HG03460 (cell line): ENCODE results near the gene PTEN.

ENCODE experiments used
- ATAC-seq: cut with Tn5 transposase; IDR thresholded peaks from one replicate; pipeline ENCODE4 v1.9.1; 2021; ENCODE audit not compliant: unreplicated experiment

PTEN gene

DNA sequence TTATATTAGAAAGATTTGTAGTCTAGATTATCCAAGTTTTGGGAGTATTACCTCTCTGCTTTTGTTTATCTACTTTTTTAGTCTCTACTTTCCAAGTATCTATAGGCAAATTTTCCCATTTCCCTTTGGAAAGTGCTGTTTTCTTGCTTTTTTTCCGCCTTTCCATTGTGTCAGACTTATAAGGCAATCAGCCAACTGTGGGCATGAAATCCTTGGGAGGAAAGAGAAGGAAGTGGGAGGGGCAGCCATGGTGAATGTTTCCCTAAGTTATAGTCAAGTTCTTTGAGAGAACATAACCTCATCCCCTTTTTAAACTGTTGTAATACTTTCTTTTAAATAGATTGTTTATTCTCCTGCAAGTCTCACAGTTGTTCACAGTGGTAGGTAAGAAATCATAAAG lies 52.6 kb downstream of the PTEN start:
- no peak for ATAC-seq

DNA sequence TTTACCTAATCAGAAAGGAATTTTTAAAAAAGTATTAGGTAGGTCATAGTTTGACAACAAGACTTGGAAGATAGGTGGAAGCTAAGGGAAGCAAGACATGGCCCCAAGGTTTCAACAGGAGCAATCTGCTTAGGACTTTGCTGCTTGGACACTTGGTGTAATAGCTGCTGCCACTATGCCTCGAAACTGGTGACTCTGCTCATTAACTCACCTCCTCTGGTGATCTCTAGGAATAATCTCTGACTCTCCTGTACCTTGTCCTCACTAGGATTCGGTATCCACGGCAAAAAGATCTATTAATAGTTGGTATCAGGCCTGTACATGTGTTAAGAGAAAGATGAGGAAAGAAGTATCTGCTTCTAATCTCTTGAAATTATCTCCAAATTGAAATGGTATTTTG lies 53.1 kb downstream of the PTEN start:
- no peak for ATAC-seq

DNA sequence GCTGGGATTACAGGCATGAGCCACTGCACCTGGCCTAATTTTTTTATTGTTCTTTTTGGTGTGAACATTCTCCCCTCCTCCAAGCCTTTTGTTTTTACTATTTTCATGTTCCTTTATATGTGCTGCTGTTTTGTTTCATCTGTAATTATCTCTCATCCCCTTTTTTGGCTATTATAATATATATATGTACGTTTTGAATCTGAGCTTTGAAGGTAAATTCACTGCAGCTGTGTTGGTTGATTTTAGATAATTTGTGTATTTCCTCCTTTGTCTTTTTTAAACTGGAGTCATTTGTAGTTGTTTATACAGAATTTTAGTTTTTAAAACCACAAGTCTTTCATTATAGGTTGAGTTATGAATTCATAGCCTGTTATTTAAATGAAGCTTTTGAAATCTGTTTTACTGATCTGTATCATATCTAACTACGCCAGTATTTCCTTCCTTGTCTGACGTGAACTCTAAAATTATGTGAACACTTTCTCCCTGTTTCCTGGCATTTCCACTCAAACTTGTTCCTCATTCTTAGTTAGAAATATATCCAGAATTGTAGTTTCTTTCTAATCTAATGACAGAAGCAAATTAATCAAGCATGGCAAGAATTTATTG lies 54.9 kb downstream of the PTEN start:
- ATAC-seq = no peak

DNA sequence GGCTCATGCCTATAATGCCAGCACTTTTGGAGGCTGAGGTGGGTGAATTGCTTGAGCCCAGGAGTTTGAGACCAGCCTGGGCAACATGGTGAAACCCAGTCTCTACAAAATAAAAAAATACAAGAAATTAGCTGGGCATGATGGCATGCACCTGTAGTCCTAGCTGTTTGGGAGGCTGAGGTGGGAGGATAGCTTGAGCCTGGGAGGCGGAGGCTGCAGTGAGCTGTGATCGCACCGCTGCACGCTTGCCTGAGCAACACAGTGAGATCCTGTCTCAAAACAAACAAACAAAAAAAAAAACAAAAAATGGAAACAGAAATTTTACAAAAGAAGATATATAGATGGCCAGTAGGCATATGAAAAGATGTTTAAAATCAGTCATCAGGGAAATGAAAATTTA lies 57.1 kb downstream of the PTEN start:
- no peak for ATAC-seq

DNA sequence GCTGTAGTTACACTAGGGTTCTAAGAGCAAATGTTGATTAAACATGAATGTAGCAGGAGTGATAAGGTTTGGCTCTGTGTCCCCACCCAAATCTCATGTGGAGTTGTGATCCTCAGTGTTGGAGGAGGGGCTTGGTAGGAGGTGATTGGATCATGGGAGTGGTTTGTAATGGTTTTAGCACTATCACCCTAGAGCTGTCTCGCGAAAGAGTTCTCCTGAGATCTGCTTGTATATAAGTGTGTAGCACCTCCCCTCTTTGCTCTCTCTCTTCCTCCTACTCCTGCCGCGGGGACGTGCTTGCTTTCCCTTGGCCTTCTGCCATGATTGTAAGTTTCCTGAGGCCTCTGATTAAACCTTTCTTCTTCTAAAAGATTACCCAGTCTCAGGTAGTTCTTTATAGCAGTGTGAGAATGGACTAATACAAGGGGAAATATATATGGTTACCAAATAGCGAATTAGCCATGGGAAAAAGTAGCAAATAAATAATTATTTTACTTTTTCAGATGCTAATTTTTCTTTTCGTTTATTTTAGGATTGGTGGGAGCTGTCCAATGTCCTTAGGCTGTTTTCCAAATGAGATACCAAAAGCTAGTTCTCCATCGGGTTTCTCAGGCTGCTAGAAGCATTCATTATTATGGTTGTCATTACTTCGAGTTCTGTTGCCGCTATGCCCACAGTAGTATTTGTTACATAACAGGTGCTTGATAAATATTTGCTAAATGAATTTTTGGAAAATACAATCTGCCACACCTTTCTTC lies 58.7 kb downstream of the PTEN start:
- ATAC-seq = no peak

DNA sequence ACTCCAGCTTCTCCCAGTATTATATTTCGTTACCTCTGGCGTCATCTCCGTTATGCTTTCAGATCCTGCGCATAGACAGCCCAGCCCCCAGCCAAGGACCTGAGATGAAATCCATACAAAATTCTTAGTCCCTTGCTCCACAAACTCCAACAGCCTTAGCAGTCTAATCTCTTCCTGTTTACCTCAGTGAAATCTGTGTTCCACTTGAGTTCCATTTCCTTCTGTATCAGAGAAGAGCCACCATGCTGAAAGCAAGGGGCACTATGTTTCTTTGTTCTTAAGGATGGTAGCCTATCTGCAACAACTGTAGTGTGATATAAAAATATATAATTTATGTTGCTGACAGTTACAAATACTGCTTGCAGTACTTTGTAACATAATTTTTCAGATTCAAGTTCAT lies 59.8 kb downstream of the PTEN start:
- ATAC-seq = no peak

DNA sequence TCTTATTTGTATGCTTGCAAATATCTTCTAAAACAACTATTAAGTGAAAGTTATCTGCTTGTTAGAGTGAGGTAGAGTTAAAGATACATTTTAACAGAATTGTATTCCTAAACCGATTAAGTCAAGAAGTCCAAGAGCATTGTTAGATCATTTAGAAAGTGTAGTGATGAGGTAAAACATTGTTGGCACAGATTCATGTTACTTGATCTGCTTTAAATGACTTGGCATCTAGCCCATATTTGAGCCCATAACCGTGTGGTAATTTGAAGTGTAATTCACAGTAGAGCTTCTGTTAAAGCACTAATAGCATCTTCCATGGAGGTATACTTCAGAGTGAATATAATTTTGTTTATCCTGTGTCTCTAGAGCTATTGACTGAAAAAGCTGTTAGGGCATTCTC lies 62.1 kb downstream of the PTEN start:
- no peak for ATAC-seq

DNA sequence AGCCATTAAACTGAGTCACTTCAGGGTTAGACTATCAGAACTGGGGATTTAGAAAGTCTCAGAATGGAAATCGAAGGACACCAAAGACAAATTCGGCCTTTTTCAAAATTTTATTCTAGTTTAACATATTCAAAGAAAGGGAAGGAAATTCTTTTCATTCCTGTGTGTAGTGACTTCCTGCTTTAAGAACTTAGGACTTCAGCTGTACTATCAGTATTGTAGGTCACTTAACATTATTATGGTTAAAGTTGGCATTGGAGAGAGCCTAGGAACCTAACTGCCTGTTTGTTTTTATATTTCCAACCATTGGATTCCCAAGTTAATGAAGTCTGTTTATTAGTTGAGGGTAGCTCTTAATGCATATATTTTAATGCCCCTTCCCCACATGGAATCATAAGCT lies 63.7 kb downstream of the PTEN start:
- no peak for ATAC-seq

DNA sequence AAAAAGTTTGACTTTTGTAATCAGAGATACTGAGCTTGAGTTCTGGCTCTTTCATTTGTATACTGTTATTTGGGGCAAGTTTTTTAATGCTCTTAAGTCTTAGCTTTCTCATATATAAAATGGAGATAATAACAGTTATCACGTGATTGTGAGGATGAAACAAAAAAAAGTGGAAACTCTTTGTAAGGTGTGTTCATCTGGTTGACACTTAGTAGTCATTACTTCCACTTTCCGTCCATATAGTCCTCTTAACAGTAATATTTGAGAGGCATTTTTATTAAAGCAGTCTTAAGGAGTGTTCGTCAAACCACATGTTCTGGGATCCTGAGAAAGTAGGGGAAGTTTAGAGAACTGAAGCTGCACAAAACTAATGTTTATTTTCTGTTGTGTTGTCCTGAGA lies 65.6 kb downstream of the PTEN start:
- no peak for ATAC-seq

DNA sequence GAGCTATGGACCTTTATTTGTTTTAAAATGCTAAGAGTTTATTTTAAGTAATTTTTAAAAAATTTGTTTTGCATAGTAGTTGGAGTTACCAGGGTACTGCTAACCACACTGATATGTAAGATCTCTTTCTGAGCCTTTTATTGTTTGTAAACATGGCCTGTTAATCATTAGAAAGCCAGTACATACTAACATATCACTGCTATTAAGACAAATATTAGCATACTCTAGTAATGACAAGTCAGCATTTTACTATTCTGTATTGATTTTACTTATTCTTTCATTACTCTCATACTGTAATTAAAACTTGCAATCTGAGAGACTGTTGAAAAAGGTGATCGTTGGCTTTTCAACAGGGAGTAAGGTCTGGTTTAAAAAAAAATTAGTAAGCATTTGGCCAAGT lies 66.7 kb downstream of the PTEN start:
- ATAC-seq = no peak

DNA sequence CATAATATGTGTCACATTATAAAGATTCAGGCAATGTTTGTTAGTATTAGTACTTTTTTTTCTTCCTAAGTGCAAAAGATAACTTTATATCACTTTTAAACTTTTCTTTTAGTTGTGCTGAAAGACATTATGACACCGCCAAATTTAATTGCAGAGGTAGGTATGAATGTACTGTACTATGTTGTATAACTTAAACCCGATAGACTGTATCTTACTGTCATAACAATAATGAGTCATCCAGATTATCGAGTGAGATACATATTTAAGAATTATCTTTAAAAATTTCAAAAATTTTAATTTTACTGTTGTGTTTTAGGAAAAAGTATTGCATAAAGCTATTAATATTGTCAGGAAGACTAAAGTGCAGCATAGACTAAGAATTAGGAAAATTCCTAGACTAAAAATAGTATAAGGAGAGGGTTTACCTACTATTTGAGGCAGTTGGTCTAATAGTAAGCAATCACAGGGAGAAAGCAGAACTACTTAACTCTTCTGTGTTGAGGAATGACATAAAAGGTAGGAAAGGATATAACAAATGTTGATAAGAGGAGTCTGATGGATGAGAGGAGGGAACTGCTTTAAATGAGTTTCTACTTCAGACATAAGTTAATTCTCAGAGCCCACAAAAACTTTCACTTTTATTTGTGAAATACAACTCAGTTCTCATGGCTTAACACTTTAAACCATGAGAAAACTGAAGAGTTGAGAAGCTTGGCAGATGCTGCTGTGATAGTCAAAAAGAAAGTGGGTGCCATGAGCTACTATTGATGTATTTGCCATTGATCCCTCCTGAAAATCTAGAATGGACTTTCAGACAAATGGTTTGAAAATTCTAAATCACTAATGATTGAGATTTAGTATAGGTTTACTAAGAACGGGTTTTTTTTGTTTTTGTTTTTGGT lies 67.8 kb downstream of the PTEN start:
- no peak for ATAC-seq

DNA sequence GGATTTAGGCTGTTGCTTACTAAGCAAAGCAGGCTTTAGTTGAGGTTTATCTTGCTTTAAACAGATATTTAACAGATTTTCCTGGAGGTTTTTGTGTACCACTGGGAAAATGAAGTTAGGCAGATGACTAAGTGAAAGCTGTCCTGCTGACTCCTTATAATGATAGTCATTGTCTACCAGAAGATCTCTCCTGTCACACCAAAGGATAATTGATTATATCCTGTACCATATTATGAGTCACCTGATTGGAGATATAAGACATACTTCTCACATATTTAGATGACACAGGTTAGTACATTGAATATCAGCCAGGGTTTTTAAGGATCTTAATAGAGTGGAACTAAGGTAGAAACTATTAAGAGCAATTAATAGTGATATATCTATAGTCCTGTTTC lies 68.4 kb downstream of the PTEN start:
- ATAC-seq = no peak

DNA sequence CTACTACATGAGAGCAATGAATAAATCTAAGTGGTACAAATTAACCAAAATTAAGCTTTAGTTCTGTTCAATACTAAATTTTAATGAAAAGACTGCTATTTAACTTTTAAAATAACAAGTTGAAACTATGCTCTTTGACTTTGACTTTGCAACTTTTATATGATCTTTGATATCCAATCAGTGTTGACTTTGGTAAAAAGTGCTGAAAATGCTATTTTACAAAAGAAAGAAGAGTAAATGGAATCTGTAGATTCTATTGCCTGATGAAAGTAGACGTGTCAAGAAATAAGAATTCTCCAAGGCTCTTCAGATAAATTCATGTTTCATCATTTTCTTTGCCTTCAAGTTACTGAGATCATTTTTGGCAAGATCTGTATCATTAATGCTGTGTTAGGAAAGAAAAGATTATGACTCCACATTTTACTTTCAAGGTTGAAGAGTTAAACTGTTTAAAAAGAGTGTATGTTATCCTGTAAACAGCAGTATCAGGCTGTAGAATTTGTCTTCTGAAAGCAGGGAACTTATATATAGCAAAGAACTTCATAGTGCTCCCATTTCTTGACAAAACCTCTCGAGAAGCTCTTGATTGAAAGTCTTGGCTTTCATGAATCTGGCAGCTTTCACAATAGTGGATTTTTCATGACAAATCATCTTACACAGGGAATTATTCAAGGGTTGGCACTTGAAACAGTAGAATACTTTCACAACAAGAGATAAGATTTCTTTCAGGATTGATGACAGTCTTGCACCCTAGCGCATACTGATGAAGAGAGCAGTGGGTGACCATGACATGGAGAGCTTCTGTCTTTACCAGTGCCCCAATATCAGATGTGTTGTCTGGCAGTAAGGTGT lies 72.1 kb downstream of the PTEN start:
- ATAC-seq = no peak

DNA sequence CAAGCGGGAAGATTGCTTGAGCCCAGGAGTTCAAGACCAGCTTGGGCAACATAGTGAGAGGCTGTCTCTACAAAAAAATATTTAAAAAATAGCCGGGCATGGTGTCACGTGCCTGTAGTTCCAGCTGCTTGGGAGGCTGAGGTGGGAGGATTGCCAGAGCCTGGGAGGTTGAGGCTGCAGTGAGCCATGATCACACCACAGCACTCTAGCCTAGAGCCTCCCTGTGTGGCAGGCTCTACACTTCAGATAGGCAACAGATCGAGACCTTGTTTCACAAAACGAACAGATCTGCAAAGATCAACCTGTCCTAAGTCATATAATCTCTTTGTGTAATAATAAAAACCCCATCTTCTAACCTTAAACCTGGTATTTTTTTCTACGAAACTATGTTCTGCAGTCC lies 76.8 kb downstream of the PTEN start:
- no peak for ATAC-seq

DNA sequence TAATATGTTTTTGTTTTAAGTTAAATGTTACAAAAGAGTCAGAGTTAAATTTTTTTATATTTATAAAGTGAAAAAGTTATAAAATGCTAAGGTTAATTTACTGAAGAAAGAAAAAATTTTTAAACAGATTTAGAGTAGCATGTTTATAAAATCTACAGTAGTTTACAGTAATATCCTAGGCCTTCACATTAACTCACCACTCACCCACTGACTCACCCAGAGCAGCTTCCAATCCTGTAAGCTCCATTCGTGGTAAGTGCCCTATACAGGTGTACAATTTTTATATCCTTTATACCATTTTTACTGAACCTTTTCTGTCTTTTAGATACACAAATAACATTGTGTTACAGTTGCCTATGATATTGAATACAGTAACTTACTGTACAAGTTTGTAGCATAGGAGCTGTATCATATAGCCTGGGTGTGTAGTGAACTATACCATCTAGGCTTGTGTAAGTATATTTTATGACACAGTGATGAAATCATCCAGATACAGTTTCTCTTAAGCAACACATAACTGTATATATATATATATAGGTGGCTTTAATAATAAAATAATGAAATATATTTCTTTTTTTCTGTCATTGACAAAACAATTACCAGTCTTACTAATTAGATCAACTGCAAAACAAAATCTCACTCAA lies 79.6 kb downstream of the PTEN start:
- no peak for ATAC-seq

DNA sequence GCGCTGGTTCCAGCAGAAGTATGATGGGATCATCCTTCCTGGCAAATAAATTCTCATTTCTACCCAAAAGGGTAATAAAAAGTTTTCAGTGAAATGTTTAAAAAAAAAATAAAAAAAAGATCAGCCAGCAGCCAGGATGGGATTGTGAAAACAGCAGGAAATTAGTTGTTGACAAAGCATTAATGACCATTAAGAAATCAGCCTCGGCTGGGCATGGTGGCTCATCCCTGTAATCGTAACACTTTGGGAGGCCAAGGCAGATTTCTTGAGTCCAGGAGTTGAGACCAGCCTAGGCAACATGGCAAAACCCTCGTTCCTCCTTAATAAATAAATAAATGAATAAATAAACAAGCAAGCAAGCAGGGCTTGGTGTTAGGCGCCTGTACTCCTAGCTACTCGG lies 82.6 kb downstream of the PTEN start:
- ATAC-seq = no peak

DNA sequence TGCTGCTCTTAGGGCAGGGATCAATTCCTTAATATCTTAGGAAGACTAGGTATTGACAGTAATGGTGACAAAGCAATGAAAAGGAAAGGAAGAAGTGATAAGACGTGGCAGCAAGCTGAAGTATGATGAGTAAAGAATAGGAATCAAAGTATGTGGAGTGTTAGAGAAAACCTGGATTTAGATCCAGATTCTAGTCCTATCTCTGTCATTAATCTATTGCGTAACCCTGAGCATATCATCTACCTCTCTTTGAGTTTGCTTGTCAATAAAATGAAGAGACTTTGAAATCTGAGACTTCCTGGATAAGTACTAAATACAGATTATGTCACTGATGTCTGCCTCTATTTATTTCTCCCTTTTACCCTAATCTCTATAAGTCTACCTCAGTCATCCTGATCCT lies 89.2 kb downstream of the PTEN start:
- ATAC-seq = no peak

DNA sequence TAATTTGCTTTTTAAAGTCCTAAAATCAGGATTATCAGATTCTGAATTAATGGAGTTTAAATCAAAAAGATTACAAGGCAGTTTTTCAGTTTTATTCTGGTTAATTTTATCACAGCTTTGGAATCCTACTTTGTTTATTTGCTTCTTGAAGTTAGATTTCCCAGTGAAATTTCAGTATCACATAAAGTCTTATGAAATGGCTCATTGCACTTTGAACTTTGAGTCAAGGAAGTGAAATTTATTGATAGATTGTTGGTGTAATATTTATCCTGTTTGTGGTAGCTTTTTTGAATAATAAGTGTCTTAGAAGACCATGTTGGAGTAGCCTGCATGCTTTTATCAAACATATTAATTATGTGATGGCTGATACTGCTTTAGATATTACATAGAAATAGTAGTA lies 92.6 kb downstream of the PTEN start:
- no peak for ATAC-seq

DNA sequence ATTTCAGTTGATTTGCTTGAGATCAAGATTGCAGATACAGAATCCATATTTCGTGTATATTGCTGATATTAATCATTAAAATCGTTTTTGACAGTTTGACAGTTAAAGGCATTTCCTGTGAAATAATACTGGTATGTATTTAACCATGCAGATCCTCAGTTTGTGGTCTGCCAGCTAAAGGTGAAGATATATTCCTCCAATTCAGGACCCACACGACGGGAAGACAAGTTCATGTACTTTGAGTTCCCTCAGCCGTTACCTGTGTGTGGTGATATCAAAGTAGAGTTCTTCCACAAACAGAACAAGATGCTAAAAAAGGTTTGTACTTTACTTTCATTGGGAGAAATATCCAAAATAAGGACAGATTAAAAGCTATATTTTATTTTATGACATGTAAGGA lies 94.3 kb downstream of the PTEN start:
- ATAC-seq = no peak

DNA sequence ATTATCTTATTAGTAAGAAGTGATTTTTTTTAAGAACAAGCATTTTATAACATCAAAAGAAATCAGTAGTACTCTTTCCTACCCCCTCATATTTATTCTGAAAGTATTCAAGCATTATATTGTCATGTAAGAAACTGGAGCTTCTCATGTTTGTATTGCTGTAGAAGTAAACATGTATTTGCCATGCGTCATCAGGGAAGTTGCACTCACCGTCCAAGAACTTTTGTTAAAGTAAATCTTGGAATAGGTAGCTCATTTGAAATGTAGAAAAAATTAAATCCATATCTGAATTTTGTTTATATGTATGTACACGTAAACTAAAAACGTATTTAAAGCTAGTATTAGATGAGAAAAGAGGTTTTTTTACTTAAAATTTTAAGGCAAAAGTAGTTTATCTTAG lies 96.8 kb downstream of the PTEN start:
- no peak for ATAC-seq

DNA sequence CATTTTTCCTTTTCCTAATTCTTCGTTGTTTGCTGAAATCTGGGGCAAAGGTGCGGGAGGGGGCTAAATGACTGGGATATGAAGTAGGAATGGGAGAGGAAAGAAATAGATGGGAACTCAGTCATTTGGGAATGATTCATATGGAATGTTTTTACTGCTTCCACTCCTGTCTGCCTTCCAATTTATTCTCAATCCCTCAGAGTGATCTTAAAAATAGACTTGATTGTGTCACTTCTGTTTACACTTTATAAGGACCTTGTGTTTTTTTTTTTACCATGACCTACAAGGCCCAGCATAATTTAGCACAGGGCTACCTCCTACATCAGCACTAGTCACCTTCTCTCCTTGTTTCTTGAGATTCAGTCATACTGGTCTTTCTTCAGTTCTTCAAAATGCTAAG lies 97.9 kb downstream of the PTEN start:
- ATAC-seq = no peak
